Sigmoid colon (tissue), 7 donors: Measurements from ENCODE around the gene SEC61B. TPM values are rescaled to one million over a fixed set of nuclear protein-coding genes. Genes with fewer than 3 reads are reported as not detected.

Source experiments
- DNase-seq: peaks from one replicate; pipeline ENCODE4 v3.0.0-alpha.2; 2019
- H3K27ac ChIP-seq, 4 donors: fragments of 200-600 bp; sonication (generic); one replicate each; pipeline ENCODE4 v1.5.1; 2016 to 2019; ENCODE audit warnings: mild to moderate bottlenecking in 1 of 4
- H3K27me3 ChIP-seq, 3 donors: fragments of 200-600 bp; sonication (generic); one replicate each; pipeline ENCODE4 v1.5.1; 2019; ENCODE audit warnings: mild to moderate bottlenecking in 1 of 3
- H3K36me3 ChIP-seq, 4 donors: fragments of 200-600 bp; sonication (generic); one replicate each; pipeline ENCODE4 v1.5.1; 2016 to 2019
- H3K4me1 ChIP-seq, 4 donors: fragments of 200-600 bp; sonication (generic); one replicate each; pipeline ENCODE4 v1.5.1; 2017 to 2019
- H3K4me3 ChIP-seq, 4 donors: fragments of 200-600 bp; sonication (generic); one replicate each; pipeline ENCODE4 v1.5.1; 2017 to 2019; ENCODE audit warnings: mild to moderate bottlenecking in 2 of 4, moderate library complexity in 1 of 4
- H3K9me3 ChIP-seq, 4 donors: fragments of 200-600 bp in 3 of 4; sonication (generic) in 3 of 4; one replicate each; pipeline versions ENCODE4 v1.5.1 to v1.6.1; 2013 to 2019
- CTCF ChIP-seq, 4 experiments: fragments of 450-650 bp in 3 of 4; fragments of 200-600 bp in 1 of 4; IDR thresholded peaks; one replicate each; pipeline ENCODE4 v1.5.1; 2016 to 2019; ENCODE audit warnings: antibody characterized with exemption in 4 of 4, mild to moderate bottlenecking in 3 of 4, moderate library complexity in 2 of 4
- EP300 ChIP-seq, 4 donors: sonication (generic); formaldehyde crosslinking; IDR thresholded peaks; one replicate each; pipeline ENCODE4 v1.6.1; 2017; ENCODE audit warnings: antibody characterized with exemption in 4 of 4
- POLR2A ChIP-seq, 2 donors: fragments of 450-650 bp; IDR thresholded peaks; one replicate each; pipeline ENCODE4 v1.6.1; 2016; ENCODE audit warnings: antibody characterized with exemption in 2 of 2, mild to moderate bottlenecking in 2 of 2, moderate library complexity in 2 of 2
- POLR2AphosphoS5 ChIP-seq, 4 donors: sonication (generic); formaldehyde crosslinking; IDR thresholded peaks; one replicate each; pipeline ENCODE4 v1.6.1; 2017; ENCODE audit warnings: antibody characterized with exemption in 4 of 4
- WGBS, 2 donors: extraction: QIAGEN DNeasy Blood & Tissue Kit; methylation state at CpG; one replicate each; pipeline ENCODE4 v1.1.7; 2013; 5-methylcytosine and 5-hydroxymethylcytosine counted together
- intact Hi-C: fragments of 100-400 bp; cut with DNase I; formaldehyde crosslinking; loops from one replicate; pipeline ENCODE4 v1.15.1; 2023
- polyA plus RNA-seq, 3 donors: library from polyadenylated mRNA; stranded (reverse); fragments of 200-250 nt; gene quantifications; one replicate each; pipeline ENCODE4 v1.2.3, GENCODE V29; 2013
- total RNA-seq, 4 donors: library from RNA; depleted of rRNA; stranded (reverse); fragments of >200 nt; gene quantifications; one replicate each; pipeline ENCODE4 v1.1.0, GENCODE V29; 2016
- donor health status: healthy with polysubstance abuse.
- donor health status: Bipolar disorder and iron deficiency.
- donor health status: healthy.

The SEC61B gene
- total RNA-seq (10 to 100 TPM; 37.1 to 70.3 (median 49.9) TPM), polyA plus RNA-seq (100 to 1,000 TPM; 286 to 343 (median 301) TPM)

DNA sequence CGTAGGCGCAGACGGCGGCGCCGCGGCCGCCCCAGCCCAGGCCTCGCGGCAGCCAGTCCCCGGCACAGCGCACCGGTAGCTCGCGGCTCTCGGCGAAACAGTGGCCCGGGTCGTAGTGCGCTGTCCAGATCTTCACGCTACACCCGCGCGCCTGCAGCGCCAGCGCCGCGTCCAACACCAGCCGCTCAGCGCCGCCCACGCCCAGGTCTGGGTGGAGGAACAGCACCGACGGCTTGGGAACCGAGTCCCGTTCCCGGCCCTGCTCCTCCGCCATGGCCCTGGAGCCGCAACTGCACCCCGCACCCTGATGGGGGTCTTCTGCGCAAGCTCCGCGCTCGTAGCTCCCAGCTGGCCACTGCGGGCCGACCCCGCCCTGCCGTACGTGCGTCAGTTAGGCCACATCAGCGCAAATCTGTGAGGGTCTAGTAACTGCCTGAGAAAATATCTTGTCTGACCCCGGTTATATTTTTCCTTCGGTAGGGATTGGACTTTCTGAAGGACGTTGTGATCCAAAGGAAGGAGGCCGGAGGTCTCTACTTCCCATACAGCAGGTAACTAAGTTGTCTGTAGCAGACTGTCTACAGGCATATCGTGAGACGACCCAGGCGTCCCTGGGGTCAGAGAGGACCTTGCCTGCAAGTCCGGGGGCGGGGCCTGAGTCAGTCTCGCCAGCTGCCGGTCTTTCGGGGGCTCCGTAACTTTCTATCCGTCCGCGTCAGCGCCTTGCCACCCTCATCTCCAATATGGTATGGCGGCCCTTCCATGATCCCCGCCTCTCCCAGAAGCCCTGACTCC is at the start of gene SEC61B, which contains the start of gene ALG2:
TSS of gene SEC61B (plus strand) at position 662 of the 795 bp plus-strand sequence. CDS start at position 744, 82 bp downstream.
TSS of gene ALG2 (minus strand) at position 322 of the 795 bp plus-strand sequence. CDS start at position 274, 48 bp downstream.
- DNase-seq: peak; percentile 96
- H3K4me1 ChIP-seq: peaks cover 0 to 69% (median 49%) of the 10 kb centered on the region in 4 donors

DNA sequence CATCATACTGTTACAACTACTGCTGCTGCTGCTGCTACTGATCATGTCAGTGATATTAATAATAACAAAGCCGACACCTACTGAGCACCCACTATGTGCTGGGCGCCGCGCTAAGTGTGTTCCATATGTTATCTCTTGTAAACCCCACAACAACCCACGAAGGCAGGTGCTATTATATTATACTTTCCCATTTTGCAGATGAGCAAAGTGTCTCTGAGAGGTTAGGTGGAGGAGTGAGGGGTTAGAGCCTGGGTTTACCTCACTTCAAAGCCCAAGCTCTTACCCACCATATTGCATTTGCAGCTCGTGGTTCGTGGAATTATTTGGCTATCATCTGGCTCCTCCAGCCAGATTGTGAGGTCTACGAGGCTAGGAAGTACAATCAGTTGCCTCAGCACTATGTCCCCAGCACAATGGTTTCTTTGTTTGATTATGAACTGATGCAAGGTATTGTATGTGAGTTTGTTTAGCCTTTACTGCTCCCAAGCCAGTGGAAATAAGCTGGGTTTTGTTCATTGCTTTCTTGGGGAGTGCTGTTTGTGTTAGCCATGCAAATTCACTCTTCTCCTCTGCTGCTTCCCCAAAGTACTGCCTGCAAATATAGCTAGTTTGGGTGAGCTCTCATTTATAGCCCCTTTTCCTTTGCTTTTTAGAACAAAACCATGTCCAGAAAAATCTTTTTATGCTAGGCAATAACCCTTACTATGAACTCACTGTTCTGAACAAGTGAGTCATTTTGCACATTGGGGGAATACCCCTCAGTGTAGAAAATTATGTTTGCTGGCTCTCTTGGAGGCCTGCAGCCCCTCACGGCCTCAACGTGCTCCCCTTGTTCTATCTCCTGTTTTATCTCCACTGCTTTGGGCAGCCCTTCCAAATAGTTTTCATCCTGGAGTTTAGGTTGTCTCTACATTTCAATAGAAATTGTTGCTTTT is 48.2 kb upstream of the SEC61B start:
- intact Hi-C loops: no loop called here
- no peaks in the 10 kb centered on the region for H3K27me3 ChIP-seq
- no peak for TF ChIP-seq EP300 (IDR thresholded peaks at IDR 0.05)
- TF ChIP-seq POLR2A (IDR thresholded peaks at IDR 0.05): no peak
- no peak for TF ChIP-seq CTCF (IDR thresholded peaks at IDR 0.05)
- no peak for DNase-seq
- H3K4me1 ChIP-seq: peaks cover 0 to 12% (median 10%) of the 10 kb centered on the region in 4 donors
- WGBS, 2 donors: 27 to 75% methylated on average over 10 of the region's 10 CpGs
- no peak overlapping the region for H3K27ac ChIP-seq
- no peaks in the 10 kb centered on the region for H3K9me3 ChIP-seq
- no peaks in the 10 kb centered on the region for H3K36me3 ChIP-seq
- H3K4me3 ChIP-seq: no peak overlapping the region

More for the DNA sequence above, at the start of gene SEC61B, which contains the start of gene ALG2:
- H3K27ac ChIP-seq: peak within 1 kb of the TSS; percentile 91 to 96 (median 94)
- H3K36me3 ChIP-seq: peaks cover 0 to 24% (median 3%) of the 10 kb centered on the region in 4 donors
- H3K9me3 ChIP-seq: no peaks in the 10 kb centered on the region
- intact Hi-C loops: loop anchor here (2.0 to 5.0 kb wide), 6 partner anchors 37 to 685 kb away; partner anchors contain the start of genes GALNT12, NR4A3 and STX17
- 0% methylated on average over 70 of the region's 70 CpGs for WGBS, 2 donors
- H3K4me3 ChIP-seq: peak within 1 kb of the TSS; percentile 84 to 100 (median 90)
- no peak for TF ChIP-seq CTCF (IDR thresholded peaks at IDR 0.05)
- peak; percentile 82 to 93 for TF ChIP-seq POLR2A (IDR thresholded peaks at IDR 0.05)
- TF ChIP-seq POLR2AphosphoS5 (IDR thresholded peaks at IDR 0.05): peak; percentile 98 to 99 (median 98)
- peak in 1 of 4 donors; percentile 34 for TF ChIP-seq EP300 (IDR thresholded peaks at IDR 0.05)
- H3K27me3 ChIP-seq: no peaks in the 10 kb centered on the region

GRCh38 chr9:99176527-99177013 is 45.5 kb upstream of the SEC61B start:
- H3K27ac ChIP-seq: no peak overlapping the region
- H3K4me3 ChIP-seq: no peak overlapping the region
- no peaks in the 10 kb centered on the region for H3K36me3 ChIP-seq
- TF ChIP-seq CTCF (IDR thresholded peaks at IDR 0.05) (no peak), EP300 (IDR thresholded peaks at IDR 0.05) (no peak), POLR2AphosphoS5 (IDR thresholded peaks at IDR 0.05) (no peak), POLR2A (IDR thresholded peaks at IDR 0.05) (no peak)
- intact Hi-C loops: no loop called here
- no peaks in the 10 kb centered on the region for H3K27me3 ChIP-seq
- no peaks in the 10 kb centered on the region for H3K9me3 ChIP-seq
- H3K4me1 ChIP-seq: no peaks in the 10 kb centered on the region
- DNase-seq: no peak
- WGBS, 2 donors: 36 to 72% methylated on average over 4 of the region's 4 CpGs

DNA sequence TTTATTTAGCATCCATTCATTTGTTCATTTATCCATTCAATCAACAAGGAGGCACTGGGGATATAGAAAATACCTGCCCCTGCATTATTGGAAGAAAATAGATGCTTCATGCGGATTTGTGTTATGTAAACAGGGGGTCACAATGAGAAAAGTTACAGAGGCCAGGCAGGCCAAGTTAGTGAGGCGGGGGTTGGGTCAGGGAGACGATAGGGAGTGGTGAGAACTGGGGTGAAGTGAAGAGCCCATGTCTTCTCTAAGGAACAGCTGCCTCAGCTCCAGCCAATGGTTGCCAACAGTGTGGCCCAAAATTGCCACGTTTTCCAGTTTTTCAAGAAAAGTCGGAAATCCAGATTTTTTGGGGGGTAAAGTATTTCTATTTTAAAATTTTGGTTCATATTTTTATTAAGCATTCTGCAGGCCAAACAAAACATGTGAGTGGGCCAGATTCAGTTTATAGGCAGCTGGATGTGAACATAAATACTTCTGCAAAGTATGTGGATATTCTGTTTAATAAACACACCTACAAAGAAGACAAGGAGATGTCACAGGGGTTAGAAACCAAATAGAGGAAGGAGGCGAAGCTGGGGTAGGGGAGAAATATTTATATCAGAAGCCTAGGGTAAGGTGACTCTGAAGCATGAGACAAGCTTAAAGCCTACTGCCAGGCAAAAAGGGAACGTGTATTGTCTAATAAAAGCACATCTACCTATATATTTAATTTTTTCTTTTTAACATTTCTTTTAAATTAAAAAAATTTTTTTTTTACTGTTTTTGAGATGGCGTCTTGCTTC is 44.3 kb upstream of the SEC61B start:
- no peak overlapping the region for H3K27ac ChIP-seq
- TF ChIP-seq POLR2A (IDR thresholded peaks at IDR 0.05) (no peak), EP300 (IDR thresholded peaks at IDR 0.05) (no peak)
- H3K27me3 ChIP-seq: no peaks in the 10 kb centered on the region
- 85 to 92% methylated on average over 8 of the region's 8 CpGs for WGBS, 2 donors
- H3K9me3 ChIP-seq: no peaks in the 10 kb centered on the region
- no peak for DNase-seq
- intact Hi-C loops: no loop called here
- no peaks in the 10 kb centered on the region for H3K4me1 ChIP-seq
- no peaks in the 10 kb centered on the region for H3K36me3 ChIP-seq
- no peak overlapping the region for H3K4me3 ChIP-seq
